Tibial nerve (tissue), 3 donors: ENCODE measurements around the gene EGFR.

ENCODE experiments used
- POLR2A ChIP-seq, 2 donors: fragments of 450-650 bp; IDR thresholded peaks; one replicate each; pipeline ENCODE4 v1.6.1; 2017; ENCODE audit warnings: antibody characterized with exemption in 2 of 2, mild to moderate bottlenecking in 2 of 2, moderate library complexity in 2 of 2
- TF ChIP-seq, protein P1 (sequence below), 5 experiments: fragments of 200-600 bp in 3 of 5; fragments of 450-650 bp in 2 of 5; sonication (generic) in 3 of 5; IDR thresholded peaks; one replicate each; pipeline ENCODE4 v1.5.1; 2016 to 2019; ENCODE audit warnings: antibody characterized with exemption in 5 of 5, mild to moderate bottlenecking in 3 of 5, moderate library complexity in 2 of 5

DNA sequence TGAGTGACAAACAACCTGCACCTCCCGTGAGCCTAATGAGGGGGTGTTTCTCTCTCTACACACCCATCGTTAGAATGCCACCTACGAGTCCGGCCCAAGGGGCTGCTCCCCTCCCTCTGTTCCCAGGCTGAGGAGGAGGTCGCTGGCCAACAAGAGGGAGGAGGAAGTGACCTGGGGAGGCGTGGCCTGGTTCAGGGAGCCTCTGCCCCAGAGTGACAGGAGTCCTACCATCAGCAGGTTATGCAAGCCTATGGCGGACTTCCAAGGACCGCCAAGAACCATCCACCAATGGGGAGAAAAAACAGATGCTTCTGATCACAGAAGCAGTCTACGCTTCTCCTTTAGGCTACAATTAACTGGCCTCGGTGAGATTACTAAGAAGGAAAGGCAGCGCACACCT, 12.3 kb upstream of the EGFR start:
- TF ChIP-seq, protein P1, sequence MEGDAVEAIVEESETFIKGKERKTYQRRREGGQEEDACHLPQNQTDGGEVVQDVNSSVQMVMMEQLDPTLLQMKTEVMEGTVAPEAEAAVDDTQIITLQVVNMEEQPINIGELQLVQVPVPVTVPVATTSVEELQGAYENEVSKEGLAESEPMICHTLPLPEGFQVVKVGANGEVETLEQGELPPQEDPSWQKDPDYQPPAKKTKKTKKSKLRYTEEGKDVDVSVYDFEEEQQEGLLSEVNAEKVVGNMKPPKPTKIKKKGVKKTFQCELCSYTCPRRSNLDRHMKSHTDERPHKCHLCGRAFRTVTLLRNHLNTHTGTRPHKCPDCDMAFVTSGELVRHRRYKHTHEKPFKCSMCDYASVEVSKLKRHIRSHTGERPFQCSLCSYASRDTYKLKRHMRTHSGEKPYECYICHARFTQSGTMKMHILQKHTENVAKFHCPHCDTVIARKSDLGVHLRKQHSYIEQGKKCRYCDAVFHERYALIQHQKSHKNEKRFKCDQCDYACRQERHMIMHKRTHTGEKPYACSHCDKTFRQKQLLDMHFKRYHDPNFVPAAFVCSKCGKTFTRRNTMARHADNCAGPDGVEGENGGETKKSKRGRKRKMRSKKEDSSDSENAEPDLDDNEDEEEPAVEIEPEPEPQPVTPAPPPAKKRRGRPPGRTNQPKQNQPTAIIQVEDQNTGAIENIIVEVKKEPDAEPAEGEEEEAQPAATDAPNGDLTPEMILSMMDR (IDR thresholded peaks at IDR 0.05) = no peak
- no peak for TF ChIP-seq POLR2A (IDR thresholded peaks at IDR 0.05)
